Endodermal cell (in vitro differentiated cells): ENCODE measurements around the gene KCNE2. TPM values are rescaled to one million over a fixed set of nuclear protein-coding genes. Genes with fewer than 3 reads are reported as not detected.

Source experiments
- DNase-seq: peaks from one replicate; pipeline ENCODE4 v3.0.0-alpha.2; 2017
- H3K27ac ChIP-seq: 2 replicates; pipeline ENCODE4 v1.5.1; 2013; ENCODE audit warnings: mild to moderate bottlenecking, low read depth, low read length, moderate library complexity
- H3K27me3 ChIP-seq: 2 replicates; pipeline ENCODE4 v1.6.1; 2013; ENCODE audit warnings: mild to moderate bottlenecking, low read length, moderate library complexity; ENCODE audit not compliant: insufficient read depth, control insufficient read depth, poor library complexity, severe bottlenecking
- H3K36me3 ChIP-seq: 2 replicates; pipeline ENCODE4 v1.7.0; 2013; ENCODE audit warnings: mild to moderate bottlenecking, low read length, moderate library complexity; ENCODE audit not compliant: control insufficient read depth, insufficient read depth
- H3K4me1 ChIP-seq: one replicate; pipeline ENCODE4 v1.7.0; 2013; ENCODE audit warnings: low read length; ENCODE audit not compliant: control insufficient read depth, insufficient read depth
- H3K4me3 ChIP-seq: 2 replicates; pipeline ENCODE4 v1.5.1; 2013; ENCODE audit warnings: mild to moderate bottlenecking, low read length, moderate library complexity
- H3K9ac ChIP-seq: 2 replicates; pipeline ENCODE4 v1.6.1; 2013; ENCODE audit warnings: mild to moderate bottlenecking, low read length, moderate library complexity; ENCODE audit not compliant: poor library complexity, severe bottlenecking; ENCODE audit errors: extremely low read depth
- H3K9me3 ChIP-seq: 2 replicates; pipeline ENCODE4 v1.6.1; 2013; ENCODE audit warnings: mild to moderate bottlenecking, low read length, moderate library complexity; ENCODE audit not compliant: control insufficient read depth
- H3K27ac Mint-ChIP-seq: 2 replicates; pipeline ENCODE4 v1.8.0; 2020; ENCODE audit warnings: mixed read lengths
- H3K27me3 Mint-ChIP-seq: 2 replicates; pipeline ENCODE4 v1.8.0; 2021; ENCODE audit warnings: mild to moderate bottlenecking, mixed read lengths; ENCODE audit not compliant: insufficient read depth
- H3K36me3 Mint-ChIP-seq: 2 replicates; pipeline ENCODE4 v1.8.0; 2020; ENCODE audit warnings: low read depth, mixed read lengths
- H3K4me1 Mint-ChIP-seq: 2 replicates; pipeline ENCODE4 v1.8.0; 2020; ENCODE audit warnings: mixed read lengths
- H3K4me3 Mint-ChIP-seq: 2 replicates; pipeline ENCODE4 v1.8.0; 2020; ENCODE audit warnings: mild to moderate bottlenecking, moderate library complexity, mixed read lengths
- H3K9me3 Mint-ChIP-seq: 2 replicates; pipeline ENCODE4 v1.8.0; 2020; ENCODE audit warnings: mild to moderate bottlenecking, mixed read lengths
- CTCF ChIP-seq: fragments of 200-600 bp; sonication (generic); conservative IDR thresholded peaks from 2 replicates; pipeline ENCODE4 v1.5.0; 2021; ENCODE audit warnings: antibody characterized with exemption, mild to moderate bottlenecking
- WGBS, 2 experiments: methylation state at CpG; one replicate each; pipeline versions ENCODE4 v1.1.5 to v1.1.7; 2013; ENCODE audit warnings: missing lambda C conversion rate in 2 of 2, mixed read lengths in 1 of 2; ENCODE audit not compliant: insufficient coverage in 1 of 2, insufficient read length in 1 of 2; 5-methylcytosine and 5-hydroxymethylcytosine counted together
- total RNA-seq, 2 donors: library from RNA; stranded (reverse); fragmentation: NEBNext Ultra II Directional in 1 of 2; extraction: Animal tissue kit (Norgen Biotek cat#: 25700) in 1 of 2; gene quantifications; 2 replicates in 1 of 2; 3 replicates in 1 of 2; pipeline ENCODE4 v1.2.1, GENCODE V29; 2021

The KCNE2 gene
- total RNA-seq, 2 donors from 2014 or later = 0.59 to 3.8 TPM

GRCh38 chr21:34364921-34365320 is 1.1 kb downstream of the KCNE2 start:
- TF ChIP-seq CTCF = no peak
- peak; percentile 4 for DNase-seq
- Mint-ChIP-seq H3K36me3 (no peaks in the 10 kb centered on the region), H3K27ac (no peak overlapping the region), H3K9me3 (no peaks in the 10 kb centered on the region), H3K4me3 (no peak overlapping the region), H3K4me1 (peaks cover 11% of the 10 kb centered on the region), H3K27me3 (peaks cover 16% of the 10 kb centered on the region)
- Histone ChIP-seq H3K4me1 (no peaks in the 10 kb centered on the region), H3K4me3 (no peak overlapping the region), H3K27me3 (no peaks in the 10 kb centered on the region), H3K27ac (no peak overlapping the region), H3K9me3 (no peaks in the 10 kb centered on the region), H3K9ac (no peak overlapping the region), H3K36me3 (no peaks in the 10 kb centered on the region)

DNA sequence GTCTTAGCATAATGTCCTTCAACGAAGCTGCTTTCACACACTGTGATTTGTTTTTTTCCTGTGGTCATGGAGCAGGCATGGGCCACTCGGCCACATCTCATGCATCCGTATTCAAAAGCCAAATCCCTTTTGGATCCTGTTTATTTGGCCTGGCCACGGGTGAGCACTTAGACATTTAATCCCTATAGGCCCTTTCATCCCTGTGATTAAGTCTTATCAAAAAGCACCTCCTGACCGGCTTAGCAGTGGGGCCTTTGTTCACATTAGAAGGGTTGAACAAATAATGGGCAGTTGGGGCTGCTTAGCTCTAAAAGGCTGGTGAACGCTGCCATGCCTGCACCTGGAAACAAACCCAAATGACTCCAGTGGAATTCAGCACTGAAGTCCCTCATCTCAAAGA is 2.0 kb downstream of the KCNE2 start:
- DNase-seq = peak; percentile 28
- TF ChIP-seq CTCF = no peak
- Histone ChIP-seq H3K9ac (no peak overlapping the region), H3K27me3 (no peaks in the 10 kb centered on the region), H3K9me3 (no peaks in the 10 kb centered on the region), H3K27ac (no peak overlapping the region), H3K4me1 (no peaks in the 10 kb centered on the region), H3K4me3 (no peak overlapping the region), H3K36me3 (no peaks in the 10 kb centered on the region)
- Mint-ChIP-seq H3K27ac (no peak overlapping the region), H3K4me1 (peaks cover 11% of the 10 kb centered on the region), H3K36me3 (no peaks in the 10 kb centered on the region), H3K9me3 (no peaks in the 10 kb centered on the region), H3K4me3 (peak overlapping the region; percentile 11), H3K27me3 (peaks cover 16% of the 10 kb centered on the region)
- WGBS, 2 experiments = 78 to 81% methylated on average over 4 to 6 of the region's 6 CpGs

DNA sequence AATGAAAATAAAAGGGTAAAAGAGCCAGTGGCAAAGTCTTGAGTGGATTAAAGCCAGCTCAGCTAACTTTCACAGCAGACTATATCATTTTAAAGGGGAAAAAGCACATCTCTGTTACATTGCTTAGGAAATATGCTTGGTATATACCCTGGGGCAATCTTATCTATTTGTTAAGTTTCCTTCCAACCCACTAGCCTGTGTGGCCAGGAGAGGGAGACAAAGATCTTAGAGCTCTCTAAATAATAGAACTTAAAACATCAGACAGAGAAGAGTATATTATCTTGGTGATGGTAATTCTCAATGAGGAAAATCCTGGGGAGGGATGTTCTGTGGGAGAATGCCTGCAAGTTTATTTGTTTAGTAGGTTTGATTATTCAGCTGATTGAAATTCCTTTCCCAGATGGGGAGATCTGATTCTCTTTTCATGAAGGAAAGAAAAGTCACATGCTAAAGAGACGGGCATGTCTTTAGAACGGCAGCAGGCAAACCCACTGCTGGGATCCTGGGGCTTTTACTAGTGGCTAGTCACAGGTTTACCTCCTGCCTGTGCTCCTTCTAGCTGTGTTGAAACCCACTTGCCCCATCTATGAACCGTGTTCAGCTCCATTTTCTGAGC is 3.6 kb downstream of the KCNE2 start:
- Histone ChIP-seq H3K9me3 (no peaks in the 10 kb centered on the region), H3K4me1 (no peaks in the 10 kb centered on the region), H3K9ac (no peak overlapping the region), H3K36me3 (no peaks in the 10 kb centered on the region), H3K4me3 (no peak overlapping the region), H3K27ac (no peak overlapping the region), H3K27me3 (no peaks in the 10 kb centered on the region)
- WGBS, 2 experiments = 84 to 85% methylated on average over 3 of the region's 3 CpGs
- peak; percentile 74 for DNase-seq
- peak; percentile 92 for TF ChIP-seq CTCF
- Mint-ChIP-seq H3K9me3 (no peaks in the 10 kb centered on the region), H3K36me3 (no peaks in the 10 kb centered on the region), H3K4me1 (peaks cover 11% of the 10 kb centered on the region), H3K27ac (no peak overlapping the region), H3K27me3 (peaks cover 13% of the 10 kb centered on the region), H3K4me3 (no peak overlapping the region)
